CD4-positive, alpha-beta T cell treated with Interleukin-4 for 4 hours (primary cell): Measurements from ENCODE around the gene CDH18.
"Not testable (repeated sequence)": the region's sequence is repeated elsewhere in the genome, so short reads cannot be mapped to it uniquely, and the experiment has no call there.

Experiments used
- DNase-seq: peaks from one replicate; pipeline ENCODE4 v3.0.0-alpha.2; 2020

The CDH18 gene

GRCh38 chr5:19855031-19855430 is 133.0 kb downstream of the CDH18 start:
- DNase-seq, result no peak

- no peak for DNase-seq
These were observed 134.3 kb downstream of the CDH18 start for GRCh38 chr5:19853616-19854240.

GRCh38 chr5:19837536-19838174 is 150.3 kb downstream of the CDH18 start:
- DNase-seq, result no peak

- DNase-seq, result no peak
These were observed 152.6 kb downstream of the CDH18 start for GRCh38 chr5:19835442-19835841.

GRCh38 chr5:19812720-19813119 is 175.3 kb downstream of the CDH18 start:
- DNase-seq, result not testable (repeated sequence)

GRCh38 chr5:19806756-19807155 is 181.2 kb downstream of the CDH18 start:
- DNase-seq, result no peak

- DNase-seq, result no peak
These were observed 185.3 kb downstream of the CDH18 start for GRCh38 chr5:19802686-19803085.

- DNase-seq, result no peak
These were observed 192.8 kb downstream of the CDH18 start for GRCh38 chr5:19795218-19795617.

- DNase-seq, result no peak
These were observed 197.1 kb downstream of the CDH18 start for GRCh38 chr5:19790829-19791466.

- no peak for DNase-seq
These were observed 205.4 kb downstream of the CDH18 start for GRCh38 chr5:19782566-19782965.

- no peak for DNase-seq
These were observed 210.6 kb downstream of the CDH18 start for GRCh38 chr5:19777363-19777762.

GRCh38 chr5:19776886-19777285 is 211.1 kb downstream of the CDH18 start:
- not testable (repeated sequence) for DNase-seq

GRCh38 chr5:19771174-19771835 is 216.7 kb downstream of the CDH18 start:
- DNase-seq, result no peak

- DNase-seq, result no peak
These were observed 217.6 kb downstream of the CDH18 start for GRCh38 chr5:19770396-19770795.

- DNase-seq, result no peak
These were observed 220.0 kb downstream of the CDH18 start for GRCh38 chr5:19767987-19768386.

- DNase-seq, result no peak
These were observed 234.4 kb downstream of the CDH18 start for GRCh38 chr5:19753579-19753978.

- no peak for DNase-seq
These were observed 236.7 kb downstream of the CDH18 start for GRCh38 chr5:19751326-19751725.

- no peak for DNase-seq
These were observed 242.8 kb downstream of the CDH18 start for GRCh38 chr5:19745247-19745646.

- no peak for DNase-seq
These were observed 248.3 kb downstream of the CDH18 start for GRCh38 chr5:19739671-19740070.

GRCh38 chr5:19734776-19735175 is 253.2 kb downstream of the CDH18 start:
- DNase-seq, result no peak

- no peak for DNase-seq
These were observed 254.1 kb downstream of the CDH18 start for GRCh38 chr5:19733612-19734495.

GRCh38 chr5:19728571-19728970 is 259.4 kb downstream of the CDH18 start:
- DNase-seq, result no peak

GRCh38 chr5:19719109-19719508 is 268.9 kb downstream of the CDH18 start:
- no peak for DNase-seq
